K562 (cell line): ENCODE measurements around the gene ZNF750. TPM values are rescaled to one million over a fixed set of nuclear protein-coding genes. Genes with fewer than 3 reads are reported as not detected.

Experiments
- BRD4 ChIP-seq: fragments of 200-600 bp; sonication (generic); IDR thresholded peaks from 2 replicates; pipeline ENCODE4 v1.6.1; 2017; ENCODE audit warnings: inconsistent platforms
- HDAC3 ChIP-seq: fragments of 450-650 bp; IDR thresholded peaks from 2 replicates; pipeline ENCODE4 v1.6.1; 2018; ENCODE audit warnings: borderline replicate concordance, mild to moderate bottlenecking, moderate library complexity; ENCODE audit not compliant: partially characterized antibody
- HIVEP1 ChIP-seq: fragments of 250-450 bp; sonication (Bioruptor Pico); IDR thresholded peaks from 2 replicates; pipeline ENCODE4 v1.4.0; 2020; ENCODE audit warnings: mild to moderate bottlenecking
- HNRNPUL1 ChIP-seq: fragments of 200-400 bp; formaldehyde crosslinking; IDR thresholded peaks from 2 replicates; pipeline ENCODE4 v1.6.1; 2017; ENCODE audit warnings: low read length
- L3MBTL2 ChIP-seq: fragments of 450-650 bp; IDR thresholded peaks from 2 replicates; pipeline ENCODE4 v1.6.1; 2016; ENCODE audit warnings: mild to moderate bottlenecking, moderate library complexity
- MAFF ChIP-seq: IDR thresholded peaks from 2 replicates; pipeline ENCODE4 v1.6.1; 2012; ENCODE audit warnings: low read length, improper control_type of control experiment
- RAD51 ChIP-seq: fragments of 450-650 bp; IDR thresholded peaks from 2 replicates; pipeline ENCODE4 v1.7.1; 2016; ENCODE audit warnings: low read depth, mild to moderate bottlenecking, borderline replicate concordance
- SMAD4 ChIP-seq: fragments of 250-450 bp; sonication (Bioruptor Pico); conservative IDR thresholded peaks from 2 replicates; pipeline ENCODE4 v1.8.0; 2021; ENCODE audit warnings: inconsistent platforms, mild to moderate bottlenecking, moderate library complexity
- ZNF263 ChIP-seq: sonication (generic); formaldehyde crosslinking; IDR thresholded peaks from 2 replicates; pipeline ENCODE4 v1.8.0; 2022; ENCODE audit warnings: mild to moderate bottlenecking, missing genetic modification reagents, borderline replicate concordance
- ZNF3 ChIP-seq: fragments of 250-450 bp; sonication (Bioruptor Pico); IDR thresholded peaks from 2 replicates; pipeline ENCODE4 v1.5.0; 2021; ENCODE audit warnings: mild to moderate bottlenecking, moderate library complexity
- ZNF316 ChIP-seq: fragments of 450-650 bp; IDR thresholded peaks from 2 replicates; pipeline ENCODE4 v1.6.1; 2016
- ZNF384 ChIP-seq: IDR thresholded peaks from 2 replicates; pipeline ENCODE4 v1.6.1; 2012; ENCODE audit warnings: low read depth, low read length, improper control_type of control experiment
- ZNF75A ChIP-seq: fragments of 450-650 bp; formaldehyde crosslinking; IDR thresholded peaks from 2 replicates; pipeline ENCODE4 v1.4.0; 2020; ENCODE audit warnings: mild to moderate bottlenecking
- polyA plus RNA-seq, 8 experiments: library from polyadenylated mRNA; depleted of rRNA in 4 of 8; stranded (reverse) in 5 of 8; unstranded in 3 of 8; fragments of >200 nt; fragmentation: Nextera tagmentation in 2 of 8; fragmentation: Illumina TruSeq in 1 of 8; extraction: Ambion mirVana in 2 of 8; extraction: Trizol in 1 of 8; gene quantifications; 2 replicates each; pipeline versions ENCODE4 v1.2.1 to v1.2.3, GENCODE V29; 2011 to 2014; ENCODE audit warnings: inconsistent platforms in 1 of 8, missing spikeins in 1 of 8
- total RNA-seq, 7 experiments: library from RNA; depleted of rRNA in 6 of 7; stranded (reverse); fragments of >200 nt in 6 of 7; fragmentation: Illumina TruSeq in 2 of 7; extraction: Trizol in 2 of 7; gene quantifications; 2 replicates each; pipeline versions ENCODE4 v1.2.1 to v1.2.3, GENCODE V29; 2011 to 2021; ENCODE audit warnings: low replicate concordance in 1 of 7
- TF ChIP-seq, protein P1 (sequence below): fragments of 200-800 bp; sonication (Bioruptor generic); IDR thresholded peaks from 2 replicates; pipeline ENCODE4 v1.6.1; 2017; ENCODE audit warnings: missing genetic modification characterization, missing compliant biosample characterization
- TF ChIP-seq, protein P2 (sequence below): fragments of 450-650 bp; formaldehyde crosslinking; IDR thresholded peaks from 2 replicates; pipeline ENCODE4 v1.4.0; 2020; ENCODE audit warnings: mild to moderate bottlenecking, mixed read lengths
- TF ChIP-seq, protein P3 (sequence below): sonication (generic); formaldehyde crosslinking; IDR thresholded peaks from 2 replicates; pipeline ENCODE4 v1.9.0; 2022; ENCODE audit warnings: mild to moderate bottlenecking, missing genetic modification reagents
- TF ChIP-seq, protein P4 (sequence below), 3 experiments: fragments of 200-800 bp in 1 of 3; fragments of 250-450 bp in 1 of 3; fragments of 450-650 bp in 1 of 3; sonication (Bioruptor Pico) in 1 of 3; sonication (Bioruptor generic) in 1 of 3; formaldehyde crosslinking in 1 of 3; IDR thresholded peaks; 2 replicates each; pipeline versions ENCODE4 v1.6.1 to v1.8.0; 2016 to 2022; ENCODE audit warnings: mild to moderate bottlenecking in 2 of 3, missing genetic modification characterization in 2 of 3, missing compliant biosample characterization in 1 of 3, moderate library complexity in 1 of 3
- TF ChIP-seq, protein P5 (sequence below): fragments of 250-450 bp; sonication (Bioruptor Pico); IDR thresholded peaks from 2 replicates; pipeline ENCODE4 v1.8.0; 2022; ENCODE audit warnings: moderate library complexity, mild to moderate bottlenecking, inconsistent platforms

The ZNF750 gene
- total and polyA plus RNA-seq, 9 of the 15 experiments (the other 6 are each of a cell fraction or from before 2014, with no cell fraction given), result not detected

DNA sequence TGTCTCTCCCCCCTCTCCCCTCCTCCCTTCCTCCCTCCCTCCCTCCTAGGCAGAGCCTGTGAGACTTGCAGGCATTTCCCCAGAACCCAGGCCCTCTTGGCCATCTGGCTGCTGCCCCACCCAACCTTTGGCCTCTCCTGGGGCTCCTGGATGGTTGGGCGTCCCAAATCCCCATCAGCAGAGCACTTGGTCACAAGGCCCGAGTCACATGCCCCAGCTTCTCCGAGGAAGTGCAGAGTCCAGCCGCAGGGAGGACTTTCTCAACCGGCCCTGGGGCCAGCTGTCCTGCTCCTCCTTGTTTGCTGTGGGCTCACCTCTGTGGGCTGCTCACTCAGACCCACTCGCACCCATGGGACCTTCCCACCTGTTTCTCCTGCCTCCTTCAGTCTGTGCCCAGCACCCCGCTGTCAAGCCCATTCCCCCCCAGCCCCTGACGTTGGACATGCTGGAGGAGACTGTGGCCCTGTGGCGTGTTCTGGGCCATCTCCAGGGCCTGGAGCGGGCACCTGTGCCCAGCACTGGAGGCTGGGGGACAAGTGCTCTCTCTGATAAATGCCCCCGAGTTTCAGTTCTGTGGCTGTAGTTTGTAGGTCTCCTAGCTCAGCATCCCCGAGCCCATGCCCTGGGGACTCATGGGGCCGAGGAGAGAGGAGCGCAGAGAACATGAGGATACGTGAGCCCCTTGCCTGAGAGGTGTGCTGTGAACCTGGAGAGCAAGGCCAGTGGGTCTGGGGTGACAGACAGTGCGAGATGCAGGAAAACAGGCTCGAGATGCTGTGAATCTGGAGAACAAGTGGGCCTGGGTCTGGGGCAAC is 42.3 kb upstream of the ZNF750 start (continued):
- TF ChIP-seq, protein P1, sequence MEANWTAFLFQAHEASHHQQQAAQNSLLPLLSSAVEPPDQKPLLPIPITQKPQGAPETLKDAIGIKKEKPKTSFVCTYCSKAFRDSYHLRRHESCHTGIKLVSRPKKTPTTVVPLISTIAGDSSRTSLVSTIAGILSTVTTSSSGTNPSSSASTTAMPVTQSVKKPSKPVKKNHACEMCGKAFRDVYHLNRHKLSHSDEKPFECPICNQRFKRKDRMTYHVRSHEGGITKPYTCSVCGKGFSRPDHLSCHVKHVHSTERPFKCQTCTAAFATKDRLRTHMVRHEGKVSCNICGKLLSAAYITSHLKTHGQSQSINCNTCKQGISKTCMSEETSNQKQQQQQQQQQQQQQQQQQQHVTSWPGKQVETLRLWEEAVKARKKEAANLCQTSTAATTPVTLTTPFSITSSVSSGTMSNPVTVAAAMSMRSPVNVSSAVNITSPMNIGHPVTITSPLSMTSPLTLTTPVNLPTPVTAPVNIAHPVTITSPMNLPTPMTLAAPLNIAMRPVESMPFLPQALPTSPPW (CRISPR knock-in tag), result no peak; the same call in 1 of the 2 replicates
- TF ChIP-seq HDAC3 (no peak), ZNF3 (no peak), L3MBTL2 (peak; percentile 49; the same call in 1 of the 2 replicates), HNRNPUL1 (no peak), SMAD4 (CRISPR knock-in tag) (0 out of 2 replicates have a peak, but pooled peaks have one; percentile 19), ZNF316 (no peak), ZNF384 (no peak), RAD51 (peak; percentile 54; the same call in 1 of the 2 replicates), HIVEP1 (CRISPR knock-in tag) (no peak), MAFF (no peak), ZNF75A (0 out of 2 replicates have a peak, but pooled peaks have one; percentile 17), BRD4 (no peak), ZNF263 (CRISPR knock-in tag) (0 out of 2 replicates have a peak, but pooled peaks have one; percentile 30)
- TF ChIP-seq, protein P2, sequence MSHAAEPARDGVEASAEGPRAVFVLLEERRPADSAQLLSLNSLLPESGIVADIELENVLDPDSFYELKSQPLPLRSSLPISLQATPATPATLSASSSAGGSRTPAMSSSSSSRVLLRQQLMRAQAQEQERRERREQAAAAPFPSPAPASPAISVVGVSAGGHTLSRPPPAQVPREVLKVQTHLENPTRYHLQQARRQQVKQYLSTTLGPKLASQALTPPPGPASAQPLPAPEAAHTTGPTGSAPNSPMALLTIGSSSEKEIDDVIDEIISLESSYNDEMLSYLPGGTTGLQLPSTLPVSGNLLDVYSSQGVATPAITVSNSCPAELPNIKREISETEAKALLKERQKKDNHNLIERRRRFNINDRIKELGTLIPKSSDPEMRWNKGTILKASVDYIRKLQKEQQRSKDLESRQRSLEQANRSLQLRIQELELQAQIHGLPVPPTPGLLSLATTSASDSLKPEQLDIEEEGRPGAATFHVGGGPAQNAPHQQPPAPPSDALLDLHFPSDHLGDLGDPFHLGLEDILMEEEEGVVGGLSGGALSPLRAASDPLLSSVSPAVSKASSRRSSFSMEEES (CRISPR knock-in tag), result peak; percentile 32
- TF ChIP-seq, protein P3, sequence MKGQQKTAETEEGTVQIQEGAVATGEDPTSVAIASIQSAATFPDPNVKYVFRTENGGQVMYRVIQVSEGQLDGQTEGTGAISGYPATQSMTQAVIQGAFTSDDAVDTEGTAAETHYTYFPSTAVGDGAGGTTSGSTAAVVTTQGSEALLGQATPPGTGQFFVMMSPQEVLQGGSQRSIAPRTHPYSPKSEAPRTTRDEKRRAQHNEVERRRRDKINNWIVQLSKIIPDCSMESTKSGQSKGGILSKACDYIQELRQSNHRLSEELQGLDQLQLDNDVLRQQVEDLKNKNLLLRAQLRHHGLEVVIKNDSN (CRISPR knock-in tag), result peak; percentile 63
- TF ChIP-seq, protein P4, sequence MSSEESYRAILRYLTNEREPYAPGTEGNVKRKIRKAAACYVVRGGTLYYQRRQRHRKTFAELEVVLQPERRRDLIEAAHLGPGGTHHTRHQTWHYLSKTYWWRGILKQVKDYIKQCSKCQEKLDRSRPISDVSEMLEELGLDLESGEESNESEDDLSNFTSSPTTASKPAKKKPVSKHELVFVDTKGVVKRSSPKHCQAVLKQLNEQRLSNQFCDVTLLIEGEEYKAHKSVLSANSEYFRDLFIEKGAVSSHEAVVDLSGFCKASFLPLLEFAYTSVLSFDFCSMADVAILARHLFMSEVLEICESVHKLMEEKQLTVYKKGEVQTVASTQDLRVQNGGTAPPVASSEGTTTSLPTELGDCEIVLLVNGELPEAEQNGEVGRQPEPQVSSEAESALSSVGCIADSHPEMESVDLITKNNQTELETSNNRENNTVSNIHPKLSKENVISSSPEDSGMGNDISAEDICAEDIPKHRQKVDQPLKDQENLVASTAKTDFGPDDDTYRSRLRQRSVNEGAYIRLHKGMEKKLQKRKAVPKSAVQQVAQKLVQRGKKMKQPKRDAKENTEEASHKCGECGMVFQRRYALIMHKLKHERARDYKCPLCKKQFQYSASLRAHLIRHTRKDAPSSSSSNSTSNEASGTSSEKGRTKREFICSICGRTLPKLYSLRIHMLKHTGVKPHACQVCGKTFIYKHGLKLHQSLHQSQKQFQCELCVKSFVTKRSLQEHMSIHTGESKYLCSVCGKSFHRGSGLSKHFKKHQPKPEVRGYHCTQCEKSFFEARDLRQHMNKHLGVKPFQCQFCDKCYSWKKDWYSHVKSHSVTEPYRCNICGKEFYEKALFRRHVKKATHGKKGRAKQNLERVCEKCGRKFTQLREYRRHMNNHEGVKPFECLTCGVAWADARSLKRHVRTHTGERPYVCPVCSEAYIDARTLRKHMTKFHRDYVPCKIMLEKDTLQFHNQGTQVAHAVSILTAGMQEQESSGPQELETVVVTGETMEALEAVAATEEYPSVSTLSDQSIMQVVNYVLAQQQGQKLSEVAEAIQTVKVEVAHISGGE (CRISPR knock-in tag; IDR thresholded peaks at IDR 0.05), result 0 out of 6 replicates have a peak, but pooled peaks of 1 of the 3 experiments have one; percentile 32
- TF ChIP-seq, protein P5, sequence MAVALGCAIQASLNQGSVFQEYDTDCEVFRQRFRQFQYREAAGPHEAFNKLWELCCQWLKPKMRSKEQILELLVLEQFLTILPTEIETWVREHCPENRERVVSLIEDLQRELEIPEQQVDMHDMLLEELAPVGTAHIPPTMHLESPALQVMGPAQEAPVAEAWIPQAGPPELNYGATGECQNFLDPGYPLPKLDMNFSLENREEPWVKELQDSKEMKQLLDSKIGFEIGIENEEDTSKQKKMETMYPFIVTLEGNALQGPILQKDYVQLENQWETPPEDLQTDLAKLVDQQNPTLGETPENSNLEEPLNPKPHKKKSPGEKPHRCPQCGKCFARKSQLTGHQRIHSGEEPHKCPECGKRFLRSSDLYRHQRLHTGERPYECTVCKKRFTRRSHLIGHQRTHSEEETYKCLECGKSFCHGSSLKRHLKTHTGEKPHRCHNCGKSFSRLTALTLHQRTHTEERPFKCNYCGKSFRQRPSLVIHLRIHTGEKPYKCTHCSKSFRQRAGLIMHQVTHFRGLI, result peak; percentile 72; the same call in 1 of the 2 replicates
